OCI-LY3 (cell line): Measurements from ENCODE around the gene KLHL3.

ENCODE experiments used
- EZH2phosphoT487 ChIP-seq: fragments of 200-600 bp; shearing (Covaris generic); IDR thresholded peaks from 2 replicates; pipeline ENCODE4 v1.6.1; 2018; ENCODE audit warnings: antibody characterized with exemption, mixed run types, low read depth
- TF ChIP-seq, protein P1 (sequence below): fragments of 200-600, 300-600 bp; sonication (generic); IDR thresholded peaks from 2 replicates; pipeline ENCODE4 v1.5.1; 2014; ENCODE audit warnings: antibody characterized with exemption, low read length, low read depth

DNA sequence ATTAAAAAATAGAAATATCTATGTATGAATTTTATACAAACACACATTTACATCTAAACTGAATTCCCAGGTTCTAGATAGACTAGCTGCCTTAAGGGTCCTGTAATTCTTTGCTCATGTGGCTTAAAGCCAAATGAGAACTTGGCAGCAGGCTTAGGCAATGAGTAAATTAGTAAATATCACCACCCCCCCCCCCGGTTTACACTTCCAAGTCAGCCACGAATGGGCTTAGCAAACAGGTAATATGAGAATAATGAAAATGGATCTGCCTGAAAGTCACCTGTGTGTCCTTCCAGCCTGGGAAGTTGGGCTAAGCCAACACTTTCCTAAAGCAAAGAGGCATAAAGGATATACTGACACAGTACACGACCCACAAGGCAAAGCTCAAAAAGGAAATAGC is 108.6 kb downstream of the KLHL3 start:
- TF ChIP-seq, protein P1, sequence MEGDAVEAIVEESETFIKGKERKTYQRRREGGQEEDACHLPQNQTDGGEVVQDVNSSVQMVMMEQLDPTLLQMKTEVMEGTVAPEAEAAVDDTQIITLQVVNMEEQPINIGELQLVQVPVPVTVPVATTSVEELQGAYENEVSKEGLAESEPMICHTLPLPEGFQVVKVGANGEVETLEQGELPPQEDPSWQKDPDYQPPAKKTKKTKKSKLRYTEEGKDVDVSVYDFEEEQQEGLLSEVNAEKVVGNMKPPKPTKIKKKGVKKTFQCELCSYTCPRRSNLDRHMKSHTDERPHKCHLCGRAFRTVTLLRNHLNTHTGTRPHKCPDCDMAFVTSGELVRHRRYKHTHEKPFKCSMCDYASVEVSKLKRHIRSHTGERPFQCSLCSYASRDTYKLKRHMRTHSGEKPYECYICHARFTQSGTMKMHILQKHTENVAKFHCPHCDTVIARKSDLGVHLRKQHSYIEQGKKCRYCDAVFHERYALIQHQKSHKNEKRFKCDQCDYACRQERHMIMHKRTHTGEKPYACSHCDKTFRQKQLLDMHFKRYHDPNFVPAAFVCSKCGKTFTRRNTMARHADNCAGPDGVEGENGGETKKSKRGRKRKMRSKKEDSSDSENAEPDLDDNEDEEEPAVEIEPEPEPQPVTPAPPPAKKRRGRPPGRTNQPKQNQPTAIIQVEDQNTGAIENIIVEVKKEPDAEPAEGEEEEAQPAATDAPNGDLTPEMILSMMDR: no peak
- no peak for TF ChIP-seq EZH2phosphoT487
